Spleen (tissue), 7 donors: Measurements from ENCODE around the gene TRPT1.

ENCODE experiments used
- POLR2A ChIP-seq, 3 donors: fragments of 450-650 bp; IDR thresholded peaks; one replicate each; pipeline ENCODE4 v1.5.1; 2017; ENCODE audit warnings: antibody characterized with exemption in 3 of 3, mild to moderate bottlenecking in 1 of 3
- POLR2AphosphoS5 ChIP-seq, 3 donors: sonication (generic); formaldehyde crosslinking; IDR thresholded peaks; one replicate each; pipeline ENCODE4 v1.5.1; 2017; ENCODE audit warnings: antibody characterized with exemption in 3 of 3
- TF ChIP-seq, protein P1 (sequence below), 11 experiments: fragments of 200-600 bp in 7 of 11; fragments of 450-650 bp in 4 of 11; sonication (generic) in 4 of 11; IDR thresholded peaks in 8 of 11; conservative IDR thresholded peaks in 3 of 11; 1 replicate in 7 of 11; 2 replicates in 4 of 11; pipeline versions ENCODE4 v1.4.0 to v1.8.0; 2016 to 2021; ENCODE audit warnings: antibody characterized with exemption in 11 of 11, inconsistent platforms in 4 of 11, mild to moderate bottlenecking in 1 of 11
- donor health status: DM: no; HTN: no; CAD: no; lungs with moderate emphysema.
- donor health status: DM: no; HTN: no; CAD: no.
- donor health status: DM: no; HTN: no; CAD: no.

DNA sequence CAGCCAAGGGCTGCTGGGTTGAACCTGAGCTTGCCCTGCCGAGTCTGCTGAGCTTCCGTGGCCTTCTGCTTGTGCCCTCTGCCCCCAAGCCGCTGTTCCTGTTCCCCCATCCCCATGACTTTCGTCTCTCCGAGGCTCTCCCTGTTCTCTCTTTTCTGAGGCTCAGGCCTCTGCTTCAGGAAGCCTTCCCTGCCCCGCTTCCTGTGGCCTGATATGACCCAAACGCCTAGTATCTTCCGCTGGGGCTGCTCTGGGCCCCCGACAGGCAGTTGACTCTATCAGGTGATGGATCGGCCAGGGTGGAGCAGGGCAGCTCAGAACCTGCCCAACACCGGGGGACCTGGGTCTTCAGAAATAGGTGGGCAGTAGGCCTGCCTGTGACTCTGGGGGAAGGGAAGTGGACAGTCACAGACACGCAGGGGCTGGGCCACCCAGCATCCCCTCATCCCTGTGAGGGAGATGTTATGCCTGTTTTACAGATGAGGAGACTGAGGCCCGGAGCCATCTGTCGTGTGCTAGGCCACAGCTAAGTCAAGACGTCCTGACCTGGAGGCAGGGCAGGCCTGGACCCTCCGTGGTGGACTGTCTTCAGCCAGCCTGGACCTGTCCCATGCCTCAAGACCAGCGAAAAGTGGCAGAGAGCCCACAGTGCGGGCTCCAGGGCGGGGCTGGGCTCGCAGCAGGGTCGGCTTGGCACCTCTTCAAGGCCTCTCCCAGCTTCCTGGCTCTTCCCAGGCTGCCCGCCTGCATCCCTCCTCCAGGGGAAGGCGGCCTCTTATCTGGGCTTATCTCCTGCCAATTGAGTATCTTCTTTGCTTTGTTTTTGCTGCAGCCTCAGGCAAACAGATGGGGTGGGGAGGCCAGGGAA lies 42.3 kb upstream of the TRPT1 start:
- no peak for TF ChIP-seq POLR2A (IDR thresholded peaks at IDR 0.05)
- TF ChIP-seq, protein P1, sequence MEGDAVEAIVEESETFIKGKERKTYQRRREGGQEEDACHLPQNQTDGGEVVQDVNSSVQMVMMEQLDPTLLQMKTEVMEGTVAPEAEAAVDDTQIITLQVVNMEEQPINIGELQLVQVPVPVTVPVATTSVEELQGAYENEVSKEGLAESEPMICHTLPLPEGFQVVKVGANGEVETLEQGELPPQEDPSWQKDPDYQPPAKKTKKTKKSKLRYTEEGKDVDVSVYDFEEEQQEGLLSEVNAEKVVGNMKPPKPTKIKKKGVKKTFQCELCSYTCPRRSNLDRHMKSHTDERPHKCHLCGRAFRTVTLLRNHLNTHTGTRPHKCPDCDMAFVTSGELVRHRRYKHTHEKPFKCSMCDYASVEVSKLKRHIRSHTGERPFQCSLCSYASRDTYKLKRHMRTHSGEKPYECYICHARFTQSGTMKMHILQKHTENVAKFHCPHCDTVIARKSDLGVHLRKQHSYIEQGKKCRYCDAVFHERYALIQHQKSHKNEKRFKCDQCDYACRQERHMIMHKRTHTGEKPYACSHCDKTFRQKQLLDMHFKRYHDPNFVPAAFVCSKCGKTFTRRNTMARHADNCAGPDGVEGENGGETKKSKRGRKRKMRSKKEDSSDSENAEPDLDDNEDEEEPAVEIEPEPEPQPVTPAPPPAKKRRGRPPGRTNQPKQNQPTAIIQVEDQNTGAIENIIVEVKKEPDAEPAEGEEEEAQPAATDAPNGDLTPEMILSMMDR (IDR thresholded peaks at IDR 0.05 in 8 of 11, conservative IDR thresholded peaks at IDR 0.05 in 3 of 11), result peak in 2 of 11 experiments; percentile 17 to 25
- TF ChIP-seq POLR2AphosphoS5 (IDR thresholded peaks at IDR 0.05), result peak; percentile 38 to 69 (median 65)
